ENCODE results near the gene MMD. TPM values are rescaled to one million over a fixed set of nuclear protein-coding genes. Genes with fewer than 3 reads are reported as not detected.

Gene MMD
- total and polyA plus RNA-seq, 2 of the 13 experiments (the other 11 are each of a cell fraction or from before 2014, with no cell fraction given): 121 to 225 TPM

DNA sequence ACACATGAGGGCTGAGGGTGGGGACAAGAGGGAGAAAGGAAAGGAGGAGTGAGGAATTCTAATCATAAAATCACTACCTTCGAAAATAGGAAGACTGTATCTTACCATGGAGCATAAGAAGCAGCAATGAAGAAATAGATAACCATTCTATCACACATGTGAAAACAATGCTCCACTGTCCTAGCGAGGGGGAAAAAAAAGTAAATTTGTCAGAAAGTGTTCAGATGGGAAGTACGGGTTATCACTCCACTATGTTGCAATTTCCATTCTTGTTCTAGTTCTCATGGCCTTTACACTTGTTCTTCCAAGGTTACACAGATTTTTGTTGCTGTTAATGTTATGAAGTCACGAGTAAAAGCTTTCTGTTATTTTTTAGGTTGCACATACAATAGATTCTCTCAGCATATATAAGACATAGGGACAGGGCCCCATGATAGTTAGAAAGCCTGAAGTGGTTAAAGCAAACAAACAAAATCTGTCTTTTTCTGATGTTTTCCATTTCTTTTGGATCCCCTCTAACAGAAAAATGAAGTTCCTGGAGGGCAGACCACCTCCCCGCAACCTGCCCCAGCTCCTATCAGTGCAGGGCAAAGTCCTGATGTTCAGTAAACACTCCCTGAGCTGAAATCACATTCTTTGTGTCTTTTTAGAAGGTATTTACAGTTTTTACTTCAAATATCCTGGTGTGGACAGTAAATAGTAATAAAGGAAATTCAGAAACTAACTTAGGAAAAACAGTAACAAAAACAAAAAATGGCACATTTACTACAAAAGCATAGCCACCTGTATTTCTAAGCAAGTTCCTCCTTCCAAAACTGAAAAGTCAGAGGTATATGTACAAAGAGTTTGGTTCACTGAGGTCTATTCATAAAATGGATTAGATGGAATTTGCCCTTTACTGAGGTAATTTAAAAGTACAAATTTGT, 13.7 kb downstream of the MMD start (continued):
- TF ChIP-seq, protein P1, sequence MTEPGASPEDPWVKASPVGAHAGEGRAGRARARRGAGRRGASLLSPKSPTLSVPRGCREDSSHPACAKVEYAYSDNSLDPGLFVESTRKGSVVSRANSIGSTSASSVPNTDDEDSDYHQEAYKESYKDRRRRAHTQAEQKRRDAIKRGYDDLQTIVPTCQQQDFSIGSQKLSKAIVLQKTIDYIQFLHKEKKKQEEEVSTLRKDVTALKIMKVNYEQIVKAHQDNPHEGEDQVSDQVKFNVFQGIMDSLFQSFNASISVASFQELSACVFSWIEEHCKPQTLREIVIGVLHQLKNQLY (CRISPR knock-in tag; IDR thresholded peaks at IDR 0.05): peak; percentile 49
- TF ChIP-seq ZIK1 (CRISPR knock-in tag; IDR thresholded peaks at IDR 0.05; ENCODE audit: borderline replicate concordance, low read depth): no peak
- no peak for TF ChIP-seq ZNF263 (CRISPR knock-in tag; IDR thresholded peaks at IDR 0.05)
- TF ChIP-seq ZNF264 (CRISPR knock-in tag; IDR thresholded peaks at IDR 0.05): no peak; the same call in 1 of the 2 replicates
- TF ChIP-seq, protein P2, sequence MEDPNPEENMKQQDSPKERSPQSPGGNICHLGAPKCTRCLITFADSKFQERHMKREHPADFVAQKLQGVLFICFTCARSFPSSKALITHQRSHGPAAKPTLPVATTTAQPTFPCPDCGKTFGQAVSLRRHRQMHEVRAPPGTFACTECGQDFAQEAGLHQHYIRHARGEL (CRISPR knock-in tag; IDR thresholded peaks at IDR 0.05): no peak
- TF ChIP-seq, protein P3, sequence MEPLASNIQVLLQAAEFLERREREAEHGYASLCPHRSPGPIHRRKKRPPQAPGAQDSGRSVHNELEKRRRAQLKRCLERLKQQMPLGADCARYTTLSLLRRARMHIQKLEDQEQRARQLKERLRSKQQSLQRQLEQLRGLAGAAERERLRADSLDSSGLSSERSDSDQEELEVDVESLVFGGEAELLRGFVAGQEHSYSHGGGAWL (CRISPR knock-in tag; IDR thresholded peaks at IDR 0.05): no peak
- no peak for TF ChIP-seq ZNF841 (CRISPR knock-in tag; IDR thresholded peaks at IDR 0.05; ENCODE audit: borderline replicate concordance)
- TF ChIP-seq ZNF34 (CRISPR knock-in tag; IDR thresholded peaks at IDR 0.05; ENCODE audit: borderline replicate concordance): no peak
- peak; percentile 95 for TF ChIP-seq SOX5 (CRISPR knock-in tag; IDR thresholded peaks at IDR 0.05; ENCODE audit: borderline replicate concordance)
- peak; percentile 87 for TF ChIP-seq TEAD3 (CRISPR knock-in tag; optimal IDR thresholded peaks at IDR 0.05; ENCODE audit: borderline replicate concordance)
- peak; percentile 62; the same call in 1 of the 2 replicates for TF ChIP-seq KDM3A (CRISPR knock-in tag; IDR thresholded peaks at IDR 0.05; ENCODE audit: low read depth)
- TF ChIP-seq, protein P4, sequence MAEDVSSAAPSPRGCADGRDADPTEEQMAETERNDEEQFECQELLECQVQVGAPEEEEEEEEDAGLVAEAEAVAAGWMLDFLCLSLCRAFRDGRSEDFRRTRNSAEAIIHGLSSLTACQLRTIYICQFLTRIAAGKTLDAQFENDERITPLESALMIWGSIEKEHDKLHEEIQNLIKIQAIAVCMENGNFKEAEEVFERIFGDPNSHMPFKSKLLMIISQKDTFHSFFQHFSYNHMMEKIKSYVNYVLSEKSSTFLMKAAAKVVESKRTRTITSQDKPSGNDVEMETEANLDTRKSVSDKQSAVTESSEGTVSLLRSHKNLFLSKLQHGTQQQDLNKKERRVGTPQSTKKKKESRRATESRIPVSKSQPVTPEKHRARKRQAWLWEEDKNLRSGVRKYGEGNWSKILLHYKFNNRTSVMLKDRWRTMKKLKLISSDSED (CRISPR knock-in tag; IDR thresholded peaks at IDR 0.05): no peak
- TF ChIP-seq MEIS1 (CRISPR knock-in tag; IDR thresholded peaks at IDR 0.05; ENCODE audit: borderline replicate concordance): peak; percentile 72; the same call in 1 of the 2 replicates
- TF ChIP-seq ZNF552 (CRISPR knock-in tag; IDR thresholded peaks at IDR 0.05; ENCODE audit: borderline replicate concordance): no peak
- TF ChIP-seq NONO (IDR thresholded peaks at IDR 0.05): no peak
- TF ChIP-seq NONO (CRISPR knock-in tag; conservative IDR thresholded peaks at IDR 0.05): peak; percentile 31
- TF ChIP-seq ZNF549 (CRISPR knock-in tag; IDR thresholded peaks at IDR 0.05): no peak
- TF ChIP-seq CENPX (CRISPR knock-in tag; IDR thresholded peaks at IDR 0.05): no peak
- peak; percentile 93 for TF ChIP-seq ELF3 (CRISPR knock-in tag; IDR thresholded peaks at IDR 0.05)
- TF ChIP-seq, protein P5, sequence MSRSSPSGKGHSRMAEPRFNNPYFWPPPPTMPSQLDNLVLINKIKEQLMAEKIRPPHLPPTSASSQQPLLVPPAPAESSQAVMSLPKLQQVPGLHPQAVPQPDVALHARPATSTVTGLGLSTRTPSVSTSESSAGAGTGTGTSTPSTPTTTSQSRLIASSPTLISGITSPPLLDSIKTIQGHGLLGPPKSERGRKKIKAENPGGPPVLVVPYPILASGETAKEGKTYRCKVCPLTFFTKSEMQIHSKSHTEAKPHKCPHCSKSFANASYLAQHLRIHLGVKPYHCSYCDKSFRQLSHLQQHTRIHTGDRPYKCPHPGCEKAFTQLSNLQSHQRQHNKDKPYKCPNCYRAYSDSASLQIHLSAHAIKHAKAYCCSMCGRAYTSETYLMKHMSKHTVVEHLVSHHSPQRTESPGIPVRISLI (CRISPR knock-in tag; IDR thresholded peaks at IDR 0.05; ENCODE audit: borderline replicate concordance): peak; percentile 95
- TF ChIP-seq PITX1 (CRISPR knock-in tag; IDR thresholded peaks at IDR 0.05): peak; percentile 86
- TF ChIP-seq, protein P6, sequence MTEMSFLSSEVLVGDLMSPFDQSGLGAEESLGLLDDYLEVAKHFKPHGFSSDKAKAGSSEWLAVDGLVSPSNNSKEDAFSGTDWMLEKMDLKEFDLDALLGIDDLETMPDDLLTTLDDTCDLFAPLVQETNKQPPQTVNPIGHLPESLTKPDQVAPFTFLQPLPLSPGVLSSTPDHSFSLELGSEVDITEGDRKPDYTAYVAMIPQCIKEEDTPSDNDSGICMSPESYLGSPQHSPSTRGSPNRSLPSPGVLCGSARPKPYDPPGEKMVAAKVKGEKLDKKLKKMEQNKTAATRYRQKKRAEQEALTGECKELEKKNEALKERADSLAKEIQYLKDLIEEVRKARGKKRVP (CRISPR knock-in tag; IDR thresholded peaks at IDR 0.05): peak in 1 of 2 experiments; percentile 29; a peak in 1 of 4 replicates
- peak; percentile 84 for TF ChIP-seq HDAC1 (CRISPR knock-in tag; IDR thresholded peaks at IDR 0.05)
- TF ChIP-seq ZNF382 (CRISPR knock-in tag; IDR thresholded peaks at IDR 0.05; ENCODE audit: borderline replicate concordance): no peak
- peak; percentile 81; the same call in 1 of the 2 replicates for TF ChIP-seq ZNF569 (CRISPR knock-in tag; IDR thresholded peaks at IDR 0.05; ENCODE audit: borderline replicate concordance)
- peak; percentile 72; the same call in 1 of the 2 replicates for TF ChIP-seq ZNF12 (CRISPR knock-in tag; IDR thresholded peaks at IDR 0.05)
